Coronary artery (tissue), 2 donors: ENCODE data around the gene SPSB1.
A peak's percentile ranks its signal among the peaks of the same experiment; 100 is the strongest.
"Not testable (repeated sequence)": the region's sequence is repeated elsewhere in the genome, so short reads cannot be mapped to it uniquely, and the experiment has no call there.

Experiments used
- DNase-seq: peaks from one replicate; pipeline ENCODE4 v3.0.0-alpha.2; 2017; ENCODE audit warnings: low spot score
- H3K27ac ChIP-seq, 2 donors: fragments of 200-600 bp; sonication (generic); one replicate each; pipeline ENCODE4 v1.5.1; 2016 to 2019
- H3K4me3 ChIP-seq: fragments of 200-600 bp; sonication (generic); 2 replicates; pipeline ENCODE4 v1.5.1; 2016; ENCODE audit warnings: mild to moderate bottlenecking, moderate library complexity
- TF ChIP-seq, protein P1 (sequence below): fragments of 200-600 bp; sonication (generic); IDR thresholded peaks from one replicate; pipeline ENCODE4 v1.5.1; 2019; ENCODE audit warnings: antibody characterized with exemption

Gene SPSB1

DNA sequence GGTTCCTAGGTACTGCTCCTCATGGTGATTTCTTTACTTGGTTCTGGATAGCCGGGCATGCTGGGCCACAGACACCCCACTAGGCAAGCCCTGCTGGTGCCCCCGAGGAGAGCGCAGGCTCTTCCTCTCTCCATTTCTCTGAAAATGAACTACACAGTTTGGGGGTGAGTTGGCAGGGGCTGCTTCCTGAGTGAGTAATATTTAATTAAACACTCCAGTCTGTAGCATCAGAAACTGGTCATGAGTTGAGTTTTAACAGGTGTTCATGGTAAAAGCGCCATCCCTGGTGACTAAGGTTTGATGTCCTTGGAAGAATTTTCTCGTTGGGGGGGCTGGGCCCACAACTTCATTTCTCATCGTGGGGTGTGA is 1.7 kb downstream of the SPSB1 start:
- peak overlapping the region; percentile 93 for H3K4me3 ChIP-seq
- DNase-seq = no peak
- H3K27ac ChIP-seq = peak overlapping the region; percentile 83 to 100
- TF ChIP-seq, protein P1, sequence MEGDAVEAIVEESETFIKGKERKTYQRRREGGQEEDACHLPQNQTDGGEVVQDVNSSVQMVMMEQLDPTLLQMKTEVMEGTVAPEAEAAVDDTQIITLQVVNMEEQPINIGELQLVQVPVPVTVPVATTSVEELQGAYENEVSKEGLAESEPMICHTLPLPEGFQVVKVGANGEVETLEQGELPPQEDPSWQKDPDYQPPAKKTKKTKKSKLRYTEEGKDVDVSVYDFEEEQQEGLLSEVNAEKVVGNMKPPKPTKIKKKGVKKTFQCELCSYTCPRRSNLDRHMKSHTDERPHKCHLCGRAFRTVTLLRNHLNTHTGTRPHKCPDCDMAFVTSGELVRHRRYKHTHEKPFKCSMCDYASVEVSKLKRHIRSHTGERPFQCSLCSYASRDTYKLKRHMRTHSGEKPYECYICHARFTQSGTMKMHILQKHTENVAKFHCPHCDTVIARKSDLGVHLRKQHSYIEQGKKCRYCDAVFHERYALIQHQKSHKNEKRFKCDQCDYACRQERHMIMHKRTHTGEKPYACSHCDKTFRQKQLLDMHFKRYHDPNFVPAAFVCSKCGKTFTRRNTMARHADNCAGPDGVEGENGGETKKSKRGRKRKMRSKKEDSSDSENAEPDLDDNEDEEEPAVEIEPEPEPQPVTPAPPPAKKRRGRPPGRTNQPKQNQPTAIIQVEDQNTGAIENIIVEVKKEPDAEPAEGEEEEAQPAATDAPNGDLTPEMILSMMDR = no peak

DNA sequence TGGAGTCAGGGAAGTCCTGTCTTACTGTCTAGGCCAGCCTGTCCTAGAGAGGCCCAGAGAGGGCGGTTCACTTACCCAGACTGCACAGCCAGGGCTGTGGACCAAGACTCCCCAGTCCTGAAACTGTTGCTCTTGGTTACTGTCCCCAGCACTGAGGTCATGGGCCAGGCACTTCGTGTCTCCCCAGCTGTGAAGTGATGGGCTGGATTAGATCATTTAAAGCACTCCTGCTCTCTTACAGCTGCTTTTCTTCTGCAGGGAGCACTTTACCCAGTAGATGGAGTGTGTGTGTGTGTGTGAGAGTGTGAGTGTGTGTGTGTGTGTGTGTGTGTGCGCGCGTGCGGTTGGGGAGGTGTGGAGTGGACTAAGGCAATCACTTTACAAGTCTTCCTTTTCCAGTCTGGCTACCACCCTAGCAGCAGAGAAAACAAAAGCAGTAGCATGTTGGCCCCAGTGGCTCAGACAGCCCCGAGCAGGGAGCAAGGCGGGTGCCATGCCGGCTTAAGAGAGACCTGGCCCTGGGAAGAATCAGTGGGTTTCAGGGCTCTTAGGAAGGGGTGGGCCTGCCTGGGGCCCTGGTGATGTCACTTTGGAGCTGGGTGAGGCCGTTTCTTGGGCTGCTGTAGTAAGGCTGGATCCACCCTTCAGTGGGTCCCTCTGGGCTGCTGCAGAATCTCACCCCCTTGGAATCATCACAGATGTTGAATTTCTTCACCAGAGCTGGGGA is 2.4 kb downstream of the SPSB1 start:
- DNase-seq = no peak
- Histone ChIP-seq H3K4me3 (peak overlapping the region; percentile 93), H3K27ac (peak overlapping the region; percentile 83 to 100)
- TF ChIP-seq, protein P1 = peak; percentile 14

DNA sequence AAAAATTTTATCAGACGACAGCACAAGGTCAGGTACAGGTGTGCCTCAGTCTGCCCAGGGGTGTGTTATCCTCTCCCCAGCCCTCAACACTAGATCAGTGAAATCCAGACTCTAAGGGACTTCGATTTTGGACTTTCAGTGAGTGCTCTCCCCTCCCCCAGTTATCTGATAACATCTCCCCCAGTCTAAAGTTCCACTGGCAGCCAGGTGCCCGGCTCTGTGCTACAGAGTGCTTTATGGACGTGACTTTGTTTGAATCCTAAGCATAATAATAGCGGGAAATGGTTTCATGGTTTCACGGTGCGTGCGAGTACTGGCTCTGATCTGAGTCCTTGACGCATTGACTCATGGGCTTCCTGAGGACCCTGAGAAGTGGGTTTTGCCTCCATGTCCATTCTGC is 3.2 kb downstream of the SPSB1 start:
- Histone ChIP-seq H3K27ac (peak overlapping the region; percentile 83 to 100), H3K4me3 (peak overlapping the region; percentile 93)
- no peak for DNase-seq
- TF ChIP-seq, protein P1 = no peak

DNA sequence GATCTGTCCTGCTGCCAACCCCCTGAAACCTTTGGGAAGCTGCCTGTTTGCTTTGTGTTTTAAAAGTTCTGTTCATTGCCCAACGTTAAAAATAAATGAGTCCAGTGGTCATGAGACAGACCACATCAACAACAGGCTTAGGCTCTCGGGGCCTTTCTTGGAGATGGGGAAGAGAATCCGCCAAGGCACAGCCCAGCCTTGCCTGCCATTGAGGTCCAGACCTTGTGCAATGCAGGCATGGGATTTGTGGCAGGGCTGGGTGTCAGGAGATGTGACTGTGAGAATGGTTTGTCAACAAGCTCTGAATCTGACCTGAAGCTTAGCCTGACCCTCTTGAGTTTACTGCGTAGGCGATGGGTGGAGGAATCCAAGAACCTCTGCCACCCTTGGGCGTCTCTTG is 4.2 kb downstream of the SPSB1 start:
- peak overlapping the region; percentile 93 for H3K4me3 ChIP-seq
- TF ChIP-seq, protein P1 = no peak
- peak overlapping the region in 1 of 2 donors; percentile 49 for H3K27ac ChIP-seq
- no peak for DNase-seq

DNA sequence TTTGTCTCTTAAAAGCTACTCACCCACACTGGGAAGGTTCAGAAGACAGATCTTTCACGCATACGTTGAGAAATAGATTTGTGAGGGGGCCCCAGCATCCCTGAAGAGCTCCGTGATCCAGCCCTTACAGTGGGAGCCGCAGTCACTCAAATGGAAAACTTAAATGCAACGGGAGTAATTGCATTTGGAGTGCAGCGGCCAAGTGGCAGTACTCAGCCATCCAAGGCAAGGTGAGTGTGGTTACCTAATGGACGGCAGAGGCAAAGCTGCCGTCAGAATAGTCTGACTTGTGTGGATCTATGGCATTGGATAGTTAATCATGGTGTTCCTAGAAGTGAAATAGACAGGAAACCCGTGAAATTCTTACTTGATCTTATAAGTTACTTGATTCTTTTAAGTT is 5.1 kb downstream of the SPSB1 start:
- no peak for DNase-seq
- TF ChIP-seq, protein P1 = no peak
- peak overlapping the region in 1 of 2 donors; percentile 49 for H3K27ac ChIP-seq
- H3K4me3 ChIP-seq = no peak overlapping the region

DNA sequence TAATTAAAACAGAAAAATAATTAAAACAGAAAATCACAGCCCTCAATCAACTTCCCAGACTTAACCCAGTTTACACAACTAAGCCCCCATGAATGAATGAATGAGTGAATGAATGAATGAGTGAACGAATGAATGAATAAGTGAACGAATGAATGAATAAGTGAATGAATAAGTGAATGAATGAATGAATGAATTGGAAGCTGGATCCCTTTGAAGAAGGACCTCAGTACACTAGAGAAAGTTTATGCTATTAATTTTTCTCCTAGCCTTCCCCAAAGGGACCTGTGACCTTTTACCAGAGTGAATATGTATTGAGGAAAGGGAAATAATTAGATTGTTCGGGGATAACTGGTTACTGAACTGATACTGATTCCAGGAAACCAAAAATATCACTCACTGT is 5.6 kb downstream of the SPSB1 start:
- Histone ChIP-seq H3K4me3 (no peak overlapping the region), H3K27ac (peak overlapping the region in 1 of 2 donors; percentile 26)
- no peak for DNase-seq
- TF ChIP-seq, protein P1 = no peak

DNA sequence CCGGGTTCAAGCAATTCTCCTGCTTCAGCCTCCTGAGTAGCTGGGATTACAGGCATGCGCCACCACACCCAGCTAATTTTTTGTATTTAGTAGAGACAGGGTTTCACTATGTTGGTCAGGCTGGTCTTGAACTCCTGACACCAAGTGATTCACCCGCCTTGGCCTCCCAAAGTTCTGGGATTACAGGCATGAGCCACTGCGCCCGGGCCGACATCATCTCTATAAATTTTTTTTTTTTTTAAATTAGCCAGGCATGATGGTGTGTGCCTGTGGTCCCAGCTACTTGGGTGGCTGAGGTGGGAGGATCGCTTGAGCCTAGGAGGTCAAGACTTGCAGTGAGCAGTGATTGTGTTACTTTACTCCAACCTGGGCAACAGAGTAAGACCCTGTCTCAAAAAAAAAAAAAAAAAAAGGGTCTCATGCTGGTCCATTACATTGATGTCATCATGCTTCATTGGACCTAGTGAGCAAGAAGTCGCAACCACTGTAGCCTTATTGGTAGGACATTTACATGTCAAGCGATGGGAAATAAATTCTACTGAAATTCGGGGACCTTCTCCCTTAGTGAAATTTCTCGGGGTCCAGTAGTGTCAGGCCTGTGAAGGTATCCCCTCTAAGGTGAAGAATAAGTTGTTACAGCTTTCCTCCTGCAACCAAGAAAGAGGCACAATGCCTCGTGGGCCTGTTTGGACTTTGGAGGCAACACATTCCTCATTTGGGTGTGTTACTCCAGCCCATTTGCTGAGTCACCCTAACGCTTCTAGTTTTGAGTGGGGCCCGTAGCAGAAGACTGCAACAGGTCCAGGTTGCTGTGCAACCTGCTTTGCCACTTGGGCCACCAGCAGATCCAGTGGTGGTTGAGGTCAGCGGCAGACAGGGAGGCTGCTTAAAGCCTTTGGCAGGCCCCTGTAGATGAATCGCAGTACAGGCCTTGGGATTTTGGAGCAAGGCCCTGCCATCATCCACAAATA is 7.2 kb downstream of the SPSB1 start:
- Histone ChIP-seq H3K4me3 (peak overlapping the region; percentile 26), H3K27ac (peak overlapping the region in 1 of 2 donors; percentile 84)
- DNase-seq = not testable (repeated sequence)
